CD4-positive, alpha-beta memory T cell (primary cell): Measurements from ENCODE around the gene CHRNA4. TPM values are rescaled to one million over a fixed set of nuclear protein-coding genes. Genes with fewer than 3 reads are reported as not detected.

ENCODE experiments used
- CTCF ChIA-PET: fragments of 350-600 bp; sonication (Branson Sonifier 250); formaldehyde crosslinking; loops from one replicate; lab custom pipeline; 2021; ENCODE audit warnings: inconsistent platforms; ENCODE audit not compliant: partially characterized antibody; lab: Charles Lee
- POLR2A ChIA-PET: fragments of 350-600 bp; sonication (Branson Sonifier 250); formaldehyde crosslinking; loops from one replicate; lab custom pipeline; 2021; ENCODE audit not compliant: partially characterized antibody; lab: Charles Lee
- DNase-seq, 5 donors: peaks; one replicate each; pipeline versions ENCODE4 v3.0.0 to v3.0.0-alpha.2; 2020 to 2022; ENCODE audit warnings: mixed read lengths in 1 of 5
- H3K27ac ChIP-seq: one replicate; pipeline ENCODE4 v1.7.0; 2013; ENCODE audit warnings: low read depth, low read length
- H3K27me3 ChIP-seq: 2 replicates; pipeline ENCODE4 v1.7.0; 2013; ENCODE audit warnings: mild to moderate bottlenecking, low read length, moderate library complexity; ENCODE audit not compliant: insufficient read depth
- H3K36me3 ChIP-seq: 2 replicates; pipeline ENCODE4 v1.7.0; 2013; ENCODE audit warnings: mild to moderate bottlenecking, low read length, moderate library complexity; ENCODE audit not compliant: insufficient read depth
- H3K4me1 ChIP-seq: 2 replicates; pipeline ENCODE4 v1.7.0; 2013; ENCODE audit warnings: mild to moderate bottlenecking, low read length, moderate library complexity; ENCODE audit not compliant: insufficient read depth
- H3K4me3 ChIP-seq, 2 donors: one replicate each; pipeline ENCODE4 v1.7.0; 2013; ENCODE audit warnings: low read length in 2 of 2, mild to moderate bottlenecking in 1 of 2
- H3K9me3 ChIP-seq, 2 donors: one replicate each; pipeline ENCODE4 v1.7.0; 2013; ENCODE audit warnings: low read length in 2 of 2, control low read depth in 1 of 2; ENCODE audit not compliant: control insufficient read depth in 1 of 2
- H3K27ac Mint-ChIP-seq, 7 donors: one replicate each; pipeline ENCODE4 v1.8.0; 2020 to 2021; ENCODE audit warnings: mixed read lengths in 7 of 7, mild to moderate bottlenecking in 6 of 7, inconsistent platforms in 3 of 7, moderate library complexity in 3 of 7
- H3K27me3 Mint-ChIP-seq, 2 donors: one replicate each; pipeline ENCODE4 v1.8.0; 2020 to 2021; ENCODE audit warnings: mixed read lengths in 2 of 2
- H3K36me3 Mint-ChIP-seq, 2 donors: one replicate each; pipeline ENCODE4 v1.8.0; 2020 to 2021; ENCODE audit warnings: mixed read lengths in 2 of 2, inconsistent platforms in 1 of 2, mild to moderate bottlenecking in 1 of 2
- H3K4me1 Mint-ChIP-seq, 4 donors: one replicate each; pipeline ENCODE4 v1.8.0; 2020 to 2021; ENCODE audit warnings: mixed read lengths in 4 of 4, mild to moderate bottlenecking in 1 of 4
- H3K4me3 Mint-ChIP-seq, 8 donors: one replicate each; pipeline ENCODE4 v1.8.0; 2020 to 2021; ENCODE audit warnings: mixed read lengths in 8 of 8, mild to moderate bottlenecking in 7 of 8, moderate library complexity in 6 of 8, inconsistent platforms in 3 of 8
- H3K9me3 Mint-ChIP-seq, 8 donors: one replicate each; pipeline ENCODE4 v1.8.0; 2020 to 2021; ENCODE audit warnings: mixed read lengths in 8 of 8, mild to moderate bottlenecking in 5 of 8, inconsistent platforms in 3 of 8, moderate library complexity in 1 of 8
- intact Hi-C: fragments of 100-400 bp; cut with micrococcal nuclease; formaldehyde crosslinking; loops from one replicate; pipeline ENCODE4 v1.15.1; 2023
- polyA plus RNA-seq, 2 donors: library from polyadenylated mRNA; unstranded; fragments of 300-500 nt; fragmentation: Illumina TruSeq; gene quantifications; one replicate each; pipeline ENCODE4 v1.2.3, GENCODE V29; 2021
- total RNA-seq, 2 experiments: library from RNA; stranded (reverse); gene quantifications; one replicate each; pipeline ENCODE4 v1.2.3, GENCODE V29; 2021

The CHRNA4 gene
- total and polyA plus RNA-seq, 4 experiments from 2014 or later, result not detected

GRCh38 chr20:63401384-63402110 lies 40.4 kb upstream of the CHRNA4 start:
- no peak for DNase-seq
- Histone ChIP-seq H3K27ac (no peak overlapping the region), H3K36me3 (no peaks in the 10 kb centered on the region), H3K27me3 (no peaks in the 10 kb centered on the region), H3K9me3 (no peaks in the 10 kb centered on the region), H3K4me1 (no peaks in the 10 kb centered on the region), H3K4me3 (no peak overlapping the region)
- peak overlapping the region in 2 of 7 donors; percentile 25 to 54 for H3K27ac Mint-ChIP-seq
- CTCF ChIA-PET, result no interaction called here
- H3K27me3 Mint-ChIP-seq, result peaks cover 2 to 5% of the 10 kb centered on the region in 2 donors
- no peaks in the 10 kb centered on the region for H3K4me1 Mint-ChIP-seq
- no peaks in the 10 kb centered on the region for H3K9me3 Mint-ChIP-seq
- intact Hi-C loops, result no loop called here
- POLR2A ChIA-PET, result no interaction called here
- no peak overlapping the region for H3K4me3 Mint-ChIP-seq
- no peaks in the 10 kb centered on the region for H3K36me3 Mint-ChIP-seq

GRCh38 chr20:63400486-63401210 lies 39.5 kb upstream of the CHRNA4 start:
- CTCF ChIA-PET, result no interaction called here
- intact Hi-C loops, result no loop called here
- Mint-ChIP-seq H3K27ac (no peak overlapping the region), H3K9me3 (no peaks in the 10 kb centered on the region), H3K4me1 (no peaks in the 10 kb centered on the region), H3K4me3 (no peak overlapping the region), H3K36me3 (no peaks in the 10 kb centered on the region), H3K27me3 (peaks cover 3 to 5% of the 10 kb centered on the region in 2 donors)
- H3K27me3 ChIP-seq, result no peaks in the 10 kb centered on the region
- no peaks in the 10 kb centered on the region for H3K9me3 ChIP-seq
- no peak for DNase-seq
- no peaks in the 10 kb centered on the region for H3K36me3 ChIP-seq
- H3K27ac ChIP-seq, result no peak overlapping the region
- POLR2A ChIA-PET, result no interaction called here
- no peak overlapping the region for H3K4me3 ChIP-seq
- no peaks in the 10 kb centered on the region for H3K4me1 ChIP-seq

GRCh38 chr20:63399596-63400375 lies 38.6 kb upstream of the CHRNA4 start:
- POLR2A ChIA-PET, result no interaction called here
- Histone ChIP-seq H3K4me3 (no peak overlapping the region), H3K27me3 (no peaks in the 10 kb centered on the region), H3K36me3 (no peaks in the 10 kb centered on the region), H3K9me3 (no peaks in the 10 kb centered on the region), H3K4me1 (no peaks in the 10 kb centered on the region), H3K27ac (no peak overlapping the region)
- Mint-ChIP-seq H3K4me3 (no peak overlapping the region), H3K4me1 (no peaks in the 10 kb centered on the region), H3K27ac (no peak overlapping the region), H3K27me3 (peaks cover 5 to 6% of the 10 kb centered on the region in 2 donors), H3K9me3 (no peaks in the 10 kb centered on the region), H3K36me3 (no peaks in the 10 kb centered on the region)
- DNase-seq, result no peak
- intact Hi-C loops, result no loop called here
- CTCF ChIA-PET, result no interaction called here

- no peaks in the 10 kb centered on the region for H3K36me3 ChIP-seq
- H3K9me3 ChIP-seq, result no peaks in the 10 kb centered on the region
- H3K4me1 ChIP-seq, result no peaks in the 10 kb centered on the region
- H3K4me3 ChIP-seq, result no peak overlapping the region
- ChIA-PET POLR2A (no interaction called here), CTCF (no interaction called here)
- Mint-ChIP-seq H3K27me3 (peaks cover 6 to 8% of the 10 kb centered on the region in 2 donors), H3K27ac (no peak overlapping the region), H3K4me1 (no peaks in the 10 kb centered on the region), H3K4me3 (no peak overlapping the region), H3K36me3 (no peaks in the 10 kb centered on the region), H3K9me3 (no peaks in the 10 kb centered on the region)
- H3K27ac ChIP-seq, result no peak overlapping the region
- H3K27me3 ChIP-seq, result no peaks in the 10 kb centered on the region
- DNase-seq, result no peak
- intact Hi-C loops, result no loop called here
These were observed 37.8 kb upstream of the CHRNA4 start for GRCh38 chr20:63398744-63399514.

- Histone ChIP-seq H3K9me3 (no peaks in the 10 kb centered on the region), H3K27me3 (no peaks in the 10 kb centered on the region), H3K4me3 (no peak overlapping the region), H3K4me1 (no peaks in the 10 kb centered on the region), H3K27ac (no peak overlapping the region), H3K36me3 (no peaks in the 10 kb centered on the region)
- Mint-ChIP-seq H3K4me1 (no peaks in the 10 kb centered on the region), H3K9me3 (no peaks in the 10 kb centered on the region), H3K27me3 (peaks cover 6 to 8% of the 10 kb centered on the region in 2 donors), H3K27ac (no peak overlapping the region), H3K36me3 (no peaks in the 10 kb centered on the region), H3K4me3 (no peak overlapping the region)
- CTCF ChIA-PET, result no interaction called here
- intact Hi-C loops, result no loop called here
- no peak for DNase-seq
- POLR2A ChIA-PET, result no interaction called here
These were observed 36.8 kb upstream of the CHRNA4 start for GRCh38 chr20:63397946-63398450.

GRCh38 chr20:63397155-63397843 lies 36.1 kb upstream of the CHRNA4 start:
- H3K27ac ChIP-seq, result no peak overlapping the region
- Mint-ChIP-seq H3K36me3 (no peaks in the 10 kb centered on the region), H3K4me1 (no peaks in the 10 kb centered on the region), H3K4me3 (no peak overlapping the region), H3K27ac (no peak overlapping the region), H3K9me3 (no peaks in the 10 kb centered on the region), H3K27me3 (peaks cover 6 to 10% of the 10 kb centered on the region in 2 donors)
- CTCF ChIA-PET, result no interaction called here
- intact Hi-C loops, result no loop called here
- no peak overlapping the region for H3K4me3 ChIP-seq
- POLR2A ChIA-PET, result no interaction called here
- H3K27me3 ChIP-seq, result no peaks in the 10 kb centered on the region
- no peaks in the 10 kb centered on the region for H3K9me3 ChIP-seq
- no peaks in the 10 kb centered on the region for H3K36me3 ChIP-seq
- H3K4me1 ChIP-seq, result no peaks in the 10 kb centered on the region
- no peak for DNase-seq
